Activated CD4-positive, CD25-positive, alpha-beta regulatory T cell treated with anti-CD3 and anti-CD28 coated beads, Interleukin-2, amount 50 U/mL, for 24 hours (primary cell): ENCODE data around the gene GSDME.

Experiments
- ATAC-seq, 2 donors: fragments of 150-1000 bp; cut with Tn5 transposase; one replicate each; pipeline ENCODE4 v1.10.0; 2021; ENCODE audit warnings: mild to moderate bottlenecking in 1 of 2, moderate library complexity in 1 of 2

Gene GSDME

GRCh38 chr7:24702755-24703154, 54.5 kb downstream of the GSDME start:
- ATAC-seq: no peak

- ATAC-seq: no peak
These were observed 55.7 kb downstream of the GSDME start for GRCh38 chr7:24701261-24702235.

- no peak for ATAC-seq
These were observed 56.6 kb downstream of the GSDME start for GRCh38 chr7:24700521-24701260.

GRCh38 chr7:24698531-24699266, 58.6 kb downstream of the GSDME start:
- no peak for ATAC-seq

GRCh38 chr7:24697416-24697815, 59.8 kb downstream of the GSDME start:
- ATAC-seq: no peak

- no peak for ATAC-seq
These were observed 64.7 kb downstream of the GSDME start for GRCh38 chr7:24692592-24692991.

- ATAC-seq: no peak
These were observed 67.0 kb downstream of the GSDME start for GRCh38 chr7:24690251-24690650.

GRCh38 chr7:24685708-24686107, 71.6 kb downstream of the GSDME start:
- ATAC-seq: no peak

- no peak for ATAC-seq
These were observed 86.5 kb downstream of the GSDME start for GRCh38 chr7:24670782-24671181.

GRCh38 chr7:24669971-24670591, 87.2 kb downstream of the GSDME start:
- ATAC-seq: no peak

- no peak for ATAC-seq
These were observed 88.2 kb downstream of the GSDME start for GRCh38 chr7:24668927-24669635.

- peak; percentile 44 to 45 for ATAC-seq
These were observed 91.5 kb downstream of the GSDME start for GRCh38 chr7:24665564-24666294.

GRCh38 chr7:24660546-24660945, 96.7 kb downstream of the GSDME start:
- ATAC-seq: no peak

- ATAC-seq: no peak
These were observed 97.8 kb downstream of the GSDME start for GRCh38 chr7:24659505-24659904.

GRCh38 chr7:24657980-24658379, 99.3 kb downstream of the GSDME start:
- ATAC-seq: no peak

- ATAC-seq: no peak
These were observed 100.7 kb downstream of the GSDME start for GRCh38 chr7:24656608-24657007.

- no peak for ATAC-seq
These were observed 103.0 kb downstream of the GSDME start for GRCh38 chr7:24654305-24654704.

- no peak for ATAC-seq
These were observed 103.8 kb downstream of the GSDME start for GRCh38 chr7:24653316-24654085.

GRCh38 chr7:24652251-24652939, 104.9 kb downstream of the GSDME start:
- ATAC-seq: no peak
